Neural cell (in vitro differentiated cells): ENCODE results near the gene ZBTB46. TPM values are rescaled to one million over a fixed set of nuclear protein-coding genes. Genes with fewer than 3 reads are reported as not detected.

ENCODE experiments used
- H2AFZ ChIP-seq: fragments of 200-600, 300-800 bp; sonication (generic), shearing (Covaris generic); 2 replicates; pipeline ENCODE4 v1.6.0; 2014; ENCODE audit warnings: low read depth, mild to moderate bottlenecking, antibody characterized with exemption, low read length, moderate library complexity
- H3F3A ChIP-seq: fragments of 200-600 bp; shearing (Covaris generic); 2 replicates; pipeline ENCODE4 v1.6.1; 2016; ENCODE audit warnings: mild to moderate bottlenecking, moderate library complexity, mixed read lengths, antibody characterized with exemption, low read length; ENCODE audit not compliant: insufficient read depth, poor library complexity, severe bottlenecking
- H3K27ac ChIP-seq: fragments of 200-600, 300-800 bp; sonication (generic), shearing (Covaris generic); 2 replicates; pipeline ENCODE4 v1.5.1; 2014; ENCODE audit warnings: mild to moderate bottlenecking, low read length, moderate library complexity
- H3K27me3 ChIP-seq: fragments of 300-800, 200-600 bp; sonication (generic), shearing (Covaris generic); 2 replicates; pipeline ENCODE4 v1.6.0; 2014; ENCODE audit warnings: mild to moderate bottlenecking, low read depth, low read length, moderate library complexity; ENCODE audit not compliant: insufficient read depth
- H3K36me3 ChIP-seq: fragments of 300-800, 200-600 bp; sonication (generic), shearing (Covaris generic); 2 replicates; pipeline ENCODE4 v1.5.1; 2014; ENCODE audit warnings: mild to moderate bottlenecking, antibody characterized with exemption, low read length, moderate library complexity; ENCODE audit not compliant: insufficient read depth
- H3K4me2 ChIP-seq: fragments of 300-800, 200-600 bp; sonication (generic), shearing (Covaris generic); 2 replicates; pipeline ENCODE4 v1.6.0; 2014; ENCODE audit warnings: mild to moderate bottlenecking, low read length
- H3K4me3 ChIP-seq: fragments of 300-800, 200-600 bp; sonication (generic), shearing (Covaris generic); 2 replicates; pipeline ENCODE4 v1.5.1; 2014; ENCODE audit warnings: mild to moderate bottlenecking, low read length, moderate library complexity
- H3K79me2 ChIP-seq: fragments of 200-600 bp; shearing (Covaris generic); replicated peaks from 2 replicates; pipeline ENCODE4 v1.6.0; 2014; ENCODE audit warnings: mild to moderate bottlenecking, low read length, moderate library complexity; ENCODE audit not compliant: insufficient read depth
- H3K9ac ChIP-seq: fragments of 300-800, 200-600 bp; sonication (generic), shearing (Covaris generic); 2 replicates; pipeline ENCODE4 v1.6.1; 2016; ENCODE audit warnings: mild to moderate bottlenecking, low read length, mixed read lengths
- H3K9me2 ChIP-seq: fragments of 200-600 bp; shearing (Covaris generic); 2 replicates; pipeline ENCODE4 v1.6.1; 2016; ENCODE audit warnings: mild to moderate bottlenecking, low read length, mixed read lengths; ENCODE audit not compliant: insufficient read depth
- H3K9me3 ChIP-seq: fragments of 200-600, 300-800 bp; sonication (generic), shearing (Covaris generic); 2 replicates; pipeline ENCODE4 v1.6.1; 2016; ENCODE audit warnings: mild to moderate bottlenecking, mixed run types, low read length, moderate library complexity, mixed read lengths
- H4K20me1 ChIP-seq: fragments of 200-600 bp; shearing (Covaris generic); 2 replicates; pipeline ENCODE4 v1.6.1; 2016; ENCODE audit warnings: mild to moderate bottlenecking, mixed run types; ENCODE audit not compliant: insufficient read depth
- EP300 ChIP-seq: fragments of 450-650 bp; conservative IDR thresholded peaks from 2 replicates; pipeline ENCODE4 v1.6.1; 2014; ENCODE audit warnings: antibody characterized with exemption, mild to moderate bottlenecking, moderate library complexity; ENCODE audit not compliant: poor library complexity, severe bottlenecking
- EZH2 ChIP-seq: fragments of 200-600, 300-800 bp; shearing (Covaris generic), sonication (generic); IDR thresholded peaks from 2 replicates; pipeline ENCODE4 v1.6.1; 2014; ENCODE audit warnings: antibody characterized with exemption, low read length, borderline replicate concordance, mild to moderate bottlenecking; ENCODE audit not compliant: insufficient read depth, poor library complexity, severe bottlenecking
- MXI1 ChIP-seq: fragments of 450-650 bp; conservative IDR thresholded peaks from 2 replicates; pipeline ENCODE4 v1.6.1; 2014; ENCODE audit warnings: antibody characterized with exemption, mild to moderate bottlenecking; ENCODE audit not compliant: poor library complexity, severe bottlenecking
- POLR2AphosphoS5 ChIP-seq: IDR thresholded peaks from 2 replicates; pipeline ENCODE4 v1.6.1; 2012
- RAD21 ChIP-seq: fragments of 450-650 bp; conservative IDR thresholded peaks from 2 replicates; pipeline ENCODE4 v1.6.1; 2014; ENCODE audit warnings: antibody characterized with exemption, mild to moderate bottlenecking, moderate library complexity
- SMC3 ChIP-seq: fragments of 450-650 bp; conservative IDR thresholded peaks from 2 replicates; pipeline ENCODE4 v1.6.1; 2014; ENCODE audit warnings: antibody characterized with exemption, mild to moderate bottlenecking, moderate library complexity; ENCODE audit not compliant: poor library complexity
- TAF1 ChIP-seq: IDR thresholded peaks from 2 replicates; pipeline ENCODE4 v1.6.1; 2012; ENCODE audit warnings: low read depth
- polyA plus RNA-seq: library from polyadenylated mRNA; depleted of rRNA; stranded (reverse); fragments of >200 nt; gene quantifications from 2 replicates; pipeline ENCODE4 v1.2.3, GENCODE V29; 2014
- TF ChIP-seq, protein P1 (sequence below): IDR thresholded peaks from 2 replicates; pipeline ENCODE4 v1.6.1; 2012; ENCODE audit warnings: borderline replicate concordance
- TF ChIP-seq, protein P2 (sequence below): fragments of 450-650 bp; IDR thresholded peaks from 2 replicates; pipeline ENCODE4 v1.5.1; 2014; ENCODE audit warnings: antibody characterized with exemption, mild to moderate bottlenecking, moderate library complexity; ENCODE audit not compliant: poor library complexity, severe bottlenecking

ZBTB46 gene
- polyA plus RNA-seq, 1 donor from 2014 or later, result 15.0 TPM

- Histone ChIP-seq H3K9ac (no peak overlapping the region), H3K27ac (no peak overlapping the region), H3K27me3 (no peaks in the 10 kb centered on the region)
Measured at GRCh38 chr20:63858393-63859165, 27.5 kb upstream of the ZBTB46 start.

GRCh38 chr20:63857764-63858392 is 26.8 kb upstream of the ZBTB46 start:
- Histone ChIP-seq H3K4me3 (no peak overlapping the region), H3K36me3 (no peaks in the 10 kb centered on the region), H3K27ac (no peak overlapping the region), H3K9ac (no peak overlapping the region), H4K20me1 (no peaks in the 10 kb centered on the region), H3K4me2 (no peak overlapping the region), H3K27me3 (no peaks in the 10 kb centered on the region), H3K79me2 (no peaks in the 10 kb centered on the region), H3F3A (no peaks in the 10 kb centered on the region), H2AFZ (no peak overlapping the region), H3K9me3 (no peaks in the 10 kb centered on the region), H3K9me2 (no peaks in the 10 kb centered on the region)
- TF ChIP-seq RAD21, result no peak
- TF ChIP-seq POLR2AphosphoS5, result no peak
- TF ChIP-seq, protein P1, sequence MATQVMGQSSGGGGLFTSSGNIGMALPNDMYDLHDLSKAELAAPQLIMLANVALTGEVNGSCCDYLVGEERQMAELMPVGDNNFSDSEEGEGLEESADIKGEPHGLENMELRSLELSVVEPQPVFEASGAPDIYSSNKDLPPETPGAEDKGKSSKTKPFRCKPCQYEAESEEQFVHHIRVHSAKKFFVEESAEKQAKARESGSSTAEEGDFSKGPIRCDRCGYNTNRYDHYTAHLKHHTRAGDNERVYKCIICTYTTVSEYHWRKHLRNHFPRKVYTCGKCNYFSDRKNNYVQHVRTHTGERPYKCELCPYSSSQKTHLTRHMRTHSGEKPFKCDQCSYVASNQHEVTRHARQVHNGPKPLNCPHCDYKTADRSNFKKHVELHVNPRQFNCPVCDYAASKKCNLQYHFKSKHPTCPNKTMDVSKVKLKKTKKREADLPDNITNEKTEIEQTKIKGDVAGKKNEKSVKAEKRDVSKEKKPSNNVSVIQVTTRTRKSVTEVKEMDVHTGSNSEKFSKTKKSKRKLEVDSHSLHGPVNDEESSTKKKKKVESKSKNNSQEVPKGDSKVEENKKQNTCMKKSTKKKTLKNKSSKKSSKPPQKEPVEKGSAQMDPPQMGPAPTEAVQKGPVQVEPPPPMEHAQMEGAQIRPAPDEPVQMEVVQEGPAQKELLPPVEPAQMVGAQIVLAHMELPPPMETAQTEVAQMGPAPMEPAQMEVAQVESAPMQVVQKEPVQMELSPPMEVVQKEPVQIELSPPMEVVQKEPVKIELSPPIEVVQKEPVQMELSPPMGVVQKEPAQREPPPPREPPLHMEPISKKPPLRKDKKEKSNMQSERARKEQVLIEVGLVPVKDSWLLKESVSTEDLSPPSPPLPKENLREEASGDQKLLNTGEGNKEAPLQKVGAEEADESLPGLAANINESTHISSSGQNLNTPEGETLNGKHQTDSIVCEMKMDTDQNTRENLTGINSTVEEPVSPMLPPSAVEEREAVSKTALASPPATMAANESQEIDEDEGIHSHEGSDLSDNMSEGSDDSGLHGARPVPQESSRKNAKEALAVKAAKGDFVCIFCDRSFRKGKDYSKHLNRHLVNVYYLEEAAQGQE, result no peak
- no peak for TF ChIP-seq SMC3
- no peak for TF ChIP-seq EZH2
- TF ChIP-seq MXI1, result no peak

More at GRCh38 chr20:63858393-63859165, 27.5 kb upstream of the ZBTB46 start:
- no peaks in the 10 kb centered on the region for H3K79me2 ChIP-seq
- H3K36me3 ChIP-seq, result no peaks in the 10 kb centered on the region
- H3K4me2 ChIP-seq, result no peak overlapping the region
- H4K20me1 ChIP-seq, result no peaks in the 10 kb centered on the region
- no peaks in the 10 kb centered on the region for H3K9me3 ChIP-seq
- no peak for TF ChIP-seq EZH2
- TF ChIP-seq, protein P1, result no peak
- no peak for TF ChIP-seq SMC3
- TF ChIP-seq TAF1, result no peak
- no peak for TF ChIP-seq RAD21
- no peak for TF ChIP-seq MXI1
- TF ChIP-seq EP300, result no peak
- TF ChIP-seq, protein P2, sequence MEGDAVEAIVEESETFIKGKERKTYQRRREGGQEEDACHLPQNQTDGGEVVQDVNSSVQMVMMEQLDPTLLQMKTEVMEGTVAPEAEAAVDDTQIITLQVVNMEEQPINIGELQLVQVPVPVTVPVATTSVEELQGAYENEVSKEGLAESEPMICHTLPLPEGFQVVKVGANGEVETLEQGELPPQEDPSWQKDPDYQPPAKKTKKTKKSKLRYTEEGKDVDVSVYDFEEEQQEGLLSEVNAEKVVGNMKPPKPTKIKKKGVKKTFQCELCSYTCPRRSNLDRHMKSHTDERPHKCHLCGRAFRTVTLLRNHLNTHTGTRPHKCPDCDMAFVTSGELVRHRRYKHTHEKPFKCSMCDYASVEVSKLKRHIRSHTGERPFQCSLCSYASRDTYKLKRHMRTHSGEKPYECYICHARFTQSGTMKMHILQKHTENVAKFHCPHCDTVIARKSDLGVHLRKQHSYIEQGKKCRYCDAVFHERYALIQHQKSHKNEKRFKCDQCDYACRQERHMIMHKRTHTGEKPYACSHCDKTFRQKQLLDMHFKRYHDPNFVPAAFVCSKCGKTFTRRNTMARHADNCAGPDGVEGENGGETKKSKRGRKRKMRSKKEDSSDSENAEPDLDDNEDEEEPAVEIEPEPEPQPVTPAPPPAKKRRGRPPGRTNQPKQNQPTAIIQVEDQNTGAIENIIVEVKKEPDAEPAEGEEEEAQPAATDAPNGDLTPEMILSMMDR, result no peak
- no peak for TF ChIP-seq POLR2AphosphoS5
- H3F3A ChIP-seq, result no peaks in the 10 kb centered on the region
- H3K9me2 ChIP-seq, result no peaks in the 10 kb centered on the region
- H2AFZ ChIP-seq, result no peak overlapping the region
- no peak overlapping the region for H3K4me3 ChIP-seq
